HEK293 (cell line): ENCODE data around the gene UCP3.

ENCODE experiments used
- CTCF ChIA-PET: fragments of 350-600 bp; formaldehyde crosslinking; extraction: SDS; loops from one replicate; lab custom pipeline; 2021; ENCODE audit warnings: antibody characterized with exemption; lab: Yijun Ruan, JAX
- POLR2A ChIA-PET: fragments of 300-600 bp; formaldehyde crosslinking; extraction: SDS; loops from one replicate; lab custom pipeline; 2020; ENCODE audit warnings: antibody characterized with exemption, inconsistent platforms; lab: Yijun Ruan, JAX
- H3K27ac ChIP-seq: fragments of 200-500 bp; sonication (Bioruptor generic); 2 replicates; pipeline ENCODE4 v1.5.1; 2014; ENCODE audit warnings: low read depth, low read length, control low read depth, inconsistent platforms; ENCODE audit errors: extremely low read depth
- H3K36me3 ChIP-seq, 2 experiments: fragments of 200-500 bp in 1 of 2; sonication (Bioruptor generic) in 1 of 2; 1 replicate in 1 of 2; 2 replicates in 1 of 2; pipeline ENCODE4 v1.5.1; 2014 to 2017; ENCODE audit warnings: inconsistent platforms in 2 of 2, low read length in 2 of 2; ENCODE audit not compliant: control insufficient read depth in 2 of 2, insufficient read depth in 1 of 2
- H3K4me1 ChIP-seq: fragments of 200-500 bp; sonication (Bioruptor generic); 2 replicates; pipeline ENCODE4 v1.5.1; 2014; ENCODE audit warnings: mild to moderate bottlenecking, low read length, inconsistent platforms; ENCODE audit not compliant: control insufficient read depth, insufficient read depth
- H3K4me3 ChIP-seq: 2 replicates; pipeline ENCODE4 v1.5.1; 2011; ENCODE audit warnings: low read depth, mild to moderate bottlenecking, control low read depth, low read length, moderate library complexity
- H3K9me3 ChIP-seq: fragments of 200-500 bp; sonication (Bioruptor generic); 2 replicates; pipeline ENCODE4 v1.5.1; 2014; ENCODE audit warnings: low read depth, low read length, inconsistent platforms; ENCODE audit not compliant: control insufficient read depth, insufficient read depth
- BCL11B ChIP-seq: fragments of 450-650 bp; formaldehyde crosslinking; IDR thresholded peaks from 2 replicates; pipeline ENCODE4 v1.5.1; 2016; ENCODE audit warnings: low read depth, missing biosample characterization, missing genetic modification characterization
- GLI2 ChIP-seq: fragments of 450-650 bp; formaldehyde crosslinking; IDR thresholded peaks from 2 replicates; pipeline ENCODE4; 2017; ENCODE audit warnings: missing biosample characterization, missing genetic modification characterization, low read depth, borderline replicate concordance
- GLIS1 ChIP-seq: fragments of 450-650 bp; formaldehyde crosslinking; IDR thresholded peaks from 2 replicates; pipeline ENCODE4 v1.5.1; 2016; ENCODE audit warnings: missing biosample characterization, missing genetic modification characterization
- GLIS2 ChIP-seq: fragments of 450-650 bp; formaldehyde crosslinking; IDR thresholded peaks from 2 replicates; pipeline ENCODE4 v1.5.1; 2016; ENCODE audit warnings: missing biosample characterization, missing genetic modification characterization
- PRDM1 ChIP-seq: fragments of 450-650 bp; formaldehyde crosslinking; IDR thresholded peaks from 2 replicates; pipeline ENCODE4; 2016; ENCODE audit warnings: missing biosample characterization, missing genetic modification characterization
- TRIM28 ChIP-seq: IDR thresholded peaks from 2 replicates; pipeline ENCODE4 v1.6.1; 2011; ENCODE audit warnings: low read length, control low read depth, borderline replicate concordance
- ZBTB1 ChIP-seq: fragments of 450-650 bp; formaldehyde crosslinking; IDR thresholded peaks from 2 replicates; pipeline ENCODE4 v1.5.1; 2016; ENCODE audit warnings: missing biosample characterization, missing genetic modification characterization
- ZFHX2 ChIP-seq: fragments of 450-650 bp; formaldehyde crosslinking; conservative IDR thresholded peaks from 2 replicates; pipeline ENCODE4 v1.5.1; 2016; ENCODE audit warnings: missing biosample characterization, missing genetic modification characterization
- ZNF112 ChIP-seq: fragments of 450-650 bp; formaldehyde crosslinking; IDR thresholded peaks from 2 replicates; pipeline ENCODE4 v1.5.0; 2017; ENCODE audit warnings: missing biosample characterization, missing genetic modification characterization
- ZNF133 ChIP-seq: fragments of 450-650 bp; formaldehyde crosslinking; IDR thresholded peaks from 2 replicates; pipeline ENCODE4 v1.5.1; 2016; ENCODE audit warnings: missing biosample characterization, missing genetic modification characterization
- ZNF18 ChIP-seq: fragments of 450-650 bp; formaldehyde crosslinking; IDR thresholded peaks from 2 replicates; pipeline ENCODE4 v1.5.1; 2016; ENCODE audit warnings: missing biosample characterization, missing genetic modification characterization
- ZNF37A ChIP-seq: fragments of 450-650 bp; IDR thresholded peaks from 2 replicates; pipeline ENCODE4 v1.5.1; 2018; ENCODE audit warnings: missing biosample characterization, missing genetic modification characterization
- ZNF514 ChIP-seq: fragments of 450-650 bp; formaldehyde crosslinking; IDR thresholded peaks from 2 replicates; pipeline ENCODE4 v1.5.1; 2016; ENCODE audit warnings: missing biosample characterization, missing genetic modification characterization
- ZNF580 ChIP-seq: fragments of 450-650 bp; formaldehyde crosslinking; IDR thresholded peaks from 2 replicates; pipeline ENCODE4 v1.5.1; 2016; ENCODE audit warnings: missing biosample characterization, missing genetic modification characterization
- ZNF645 ChIP-seq: fragments of 450-650 bp; formaldehyde crosslinking; IDR thresholded peaks from 2 replicates; pipeline ENCODE4; 2016; ENCODE audit warnings: missing biosample characterization, missing genetic modification characterization
- ZNF707 ChIP-seq: fragments of 450-650 bp; formaldehyde crosslinking; IDR thresholded peaks from 2 replicates; pipeline ENCODE4 v1.5.1; 2016; ENCODE audit warnings: missing biosample characterization, missing genetic modification characterization
- ZSCAN16 ChIP-seq: fragments of 450-650 bp; formaldehyde crosslinking; IDR thresholded peaks from 2 replicates; pipeline ENCODE4 v1.5.1; 2016; ENCODE audit warnings: missing biosample characterization, missing genetic modification characterization

UCP3 gene

GRCh38 chr11:74014880-74015279 lies 6.0 kb upstream of the UCP3 start (continued):
- TF ChIP-seq ZNF645 (tag by site-specific recombination) (no peak), ZNF707 (tag by site-specific recombination) (no peak), ZNF514 (tag by site-specific recombination) (no peak), ZNF112 (tag by site-specific recombination) (no peak), ZSCAN16 (tag by site-specific recombination) (no peak)

- ChIA-PET POLR2A (no interaction called here), CTCF (interaction anchor here (0.6 to 1.6 kb wide), 2 partner anchors 36 to 48 kb away, joined by 3 read pairs; no protein-coding TSS in a partner anchor)
- Histone ChIP-seq H3K9me3 (no peaks in the 10 kb centered on the region), H3K4me3 (no peak overlapping the region), H3K27ac (no peak overlapping the region), H3K4me1 (no peaks in the 10 kb centered on the region), H3K36me3 (peaks cover 0 to 39% of the 10 kb centered on the region in 2 experiments; a peak in 1 of 3 replicates)
- no peak for TF ChIP-seq BCL11B (tag by site-specific recombination)
- no peak for TF ChIP-seq TRIM28
- no peak for TF ChIP-seq ZNF37A (tag by site-specific recombination)
- TF ChIP-seq GLI2 (tag by site-specific recombination), result no peak
These were observed 4.3 kb upstream of the UCP3 start for GRCh38 chr11:74013141-74013540.

GRCh38 chr11:74012074-74012809 lies 3.4 kb upstream of the UCP3 start:
- ChIA-PET POLR2A (no interaction called here), CTCF (interaction anchor here (0.6 to 1.6 kb wide), 3 partner anchors 37 to 532 kb away, joined by 3 read pairs; no protein-coding TSS in a partner anchor)
- H3K27ac ChIP-seq, result no peak overlapping the region

GRCh38 chr11:74011360-74012073 lies 2.6 kb upstream of the UCP3 start:
- no peaks in the 10 kb centered on the region for H3K4me1 ChIP-seq
- TF ChIP-seq ZFHX2 (tag by site-specific recombination), result 0 out of 2 replicates have a peak, but pooled peaks have one; percentile 8
- no peak for TF ChIP-seq GLIS2 (tag by site-specific recombination)
- no peak overlapping the region for H3K27ac ChIP-seq
- no peaks in the 10 kb centered on the region for H3K9me3 ChIP-seq
- peaks cover 0 to 23% of the 10 kb centered on the region in 2 experiments; a peak in 1 of 3 replicates for H3K36me3 ChIP-seq
- POLR2A ChIA-PET, result no interaction called here
- no peak overlapping the region for H3K4me3 ChIP-seq
- CTCF ChIA-PET, result no interaction called here

More at GRCh38 chr11:74012074-74012809, 3.4 kb upstream of the UCP3 start:
- peaks cover 0 to 31% of the 10 kb centered on the region in 2 experiments; a peak in 1 of 3 replicates for H3K36me3 ChIP-seq
- H3K4me1 ChIP-seq, result no peaks in the 10 kb centered on the region
- H3K4me3 ChIP-seq, result no peak overlapping the region
- no peaks in the 10 kb centered on the region for H3K9me3 ChIP-seq
- TF ChIP-seq ZBTB1 (tag by site-specific recombination) (no peak), ZNF18 (no peak), ZNF133 (tag by site-specific recombination) (no peak), ZNF580 (tag by site-specific recombination) (no peak), PRDM1 (tag by site-specific recombination) (no peak), GLIS1 (tag by site-specific recombination) (no peak)
